Stimulated activated CD4-positive, alpha-beta T cell treated with anti-CD3 and anti-CD28 coated beads, Interleukin-2, amount 100 ng/mL, for 24 hours (primary cell): ENCODE data around the gene STK11IP.

Experiments
- DNase-seq, 2 donors: peaks; one replicate each; pipeline ENCODE4 v3.0.0-alpha.2; 2020

STK11IP gene

GRCh38 chr2:219591091-219591490 lies 6.6 kb upstream of the STK11IP start:
- DNase-seq, result no peak

GRCh38 chr2:219592736-219593135 lies 4.9 kb upstream of the STK11IP start:
- DNase-seq, result no peak

GRCh38 chr2:219593154-219593553 lies 4.5 kb upstream of the STK11IP start:
- DNase-seq, result no peak

- no peak for DNase-seq
These were observed 2.4 kb upstream of the STK11IP start for GRCh38 chr2:219595256-219595655.

GRCh38 chr2:219596954-219597551 lies 604 bp upstream of the STK11IP start:
- DNase-seq, result no peak

GRCh38 chr2:219598308-219599078 lies 836 bp downstream of the STK11IP start:
- DNase-seq, result no peak

- DNase-seq, result no peak
These were observed 6.1 kb downstream of the STK11IP start for GRCh38 chr2:219603771-219604170.

- no peak for DNase-seq
These were observed 7.9 kb downstream of the STK11IP start for GRCh38 chr2:219605607-219605954.

GRCh38 chr2:219607931-219608330 lies 10.3 kb downstream of the STK11IP start:
- no peak for DNase-seq

GRCh38 chr2:219608399-219608964 lies 10.8 kb downstream of the STK11IP start:
- DNase-seq, result no peak

- DNase-seq, result no peak
These were observed 11.6 kb downstream of the STK11IP start for GRCh38 chr2:219609149-219609750.

- no peak for DNase-seq
These were observed 13.6 kb downstream of the STK11IP start for GRCh38 chr2:219611306-219611705.

- no peak for DNase-seq
These were observed 14.4 kb downstream of the STK11IP start for GRCh38 chr2:219611866-219612576.

GRCh38 chr2:219612577-219613286 lies 15.1 kb downstream of the STK11IP start:
- no peak for DNase-seq

- DNase-seq, result no peak
These were observed 15.9 kb downstream of the STK11IP start for GRCh38 chr2:219613461-219614070.

GRCh38 chr2:219614076-219614860 lies 16.6 kb downstream of the STK11IP start:
- DNase-seq, result no peak

- no peak for DNase-seq
These were observed 17.4 kb downstream of the STK11IP start for GRCh38 chr2:219615036-219615435.

GRCh38 chr2:219615894-219616293 lies 18.2 kb downstream of the STK11IP start:
- no peak for DNase-seq

GRCh38 chr2:219616550-219616949 lies 18.9 kb downstream of the STK11IP start:
- DNase-seq, result no peak

- DNase-seq, result no peak
These were observed 21.1 kb downstream of the STK11IP start for GRCh38 chr2:219618733-219619122.

GRCh38 chr2:219619235-219619634 lies 21.6 kb downstream of the STK11IP start:
- DNase-seq, result no peak
